Hematopoietic multipotent progenitor cell treated with erythropoietin and hydrocortisone succinate and interleukin-3 and kit ligand, for 17 days (in vitro differentiated cells): ENCODE data around the gene BEGAIN.

Source experiments
- DNase-seq: peaks from one replicate; pipeline ENCODE4 v3.0.0-alpha.2; 2015; ENCODE audit warnings: low spot score

BEGAIN gene

DNA sequence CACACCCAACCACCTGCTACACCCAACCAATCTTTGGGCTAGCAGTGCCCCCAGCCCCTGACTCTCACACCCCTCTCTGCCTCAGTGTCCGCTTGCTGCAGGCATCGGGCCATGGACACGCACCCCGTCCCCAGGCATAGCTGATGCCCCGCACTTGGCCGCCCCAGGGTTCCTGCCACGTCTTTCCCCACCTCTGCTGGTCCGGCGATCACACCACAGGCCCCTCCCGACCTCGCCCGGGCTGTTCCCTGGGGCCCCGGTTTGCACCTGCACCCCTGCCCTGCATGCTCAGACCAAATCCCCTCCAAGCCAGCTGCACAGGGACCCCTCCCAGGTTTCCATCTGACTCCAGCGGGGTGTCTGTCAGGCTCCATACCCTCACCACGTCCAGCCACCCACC lies 38.3 kb downstream of the BEGAIN start:
- DNase-seq, result no peak

DNA sequence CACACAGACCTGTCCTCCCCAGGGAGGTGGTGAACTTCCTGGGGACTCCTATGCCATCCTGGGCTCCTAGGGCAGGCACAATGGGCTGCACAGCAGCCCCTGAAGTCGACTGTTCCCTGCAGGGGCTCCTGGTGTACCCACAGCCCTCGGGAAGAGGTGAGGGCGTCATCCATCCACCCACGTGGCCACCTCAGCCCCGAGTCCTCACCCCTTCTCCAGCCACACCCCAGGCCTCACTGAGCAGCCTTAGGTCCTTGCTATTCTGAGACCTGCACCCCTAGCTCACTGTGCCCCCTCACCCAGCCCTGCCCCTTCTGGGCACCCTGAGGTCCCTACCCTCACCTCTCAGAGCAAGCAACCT lies 38.9 kb downstream of the BEGAIN start:
- no peak for DNase-seq

DNA sequence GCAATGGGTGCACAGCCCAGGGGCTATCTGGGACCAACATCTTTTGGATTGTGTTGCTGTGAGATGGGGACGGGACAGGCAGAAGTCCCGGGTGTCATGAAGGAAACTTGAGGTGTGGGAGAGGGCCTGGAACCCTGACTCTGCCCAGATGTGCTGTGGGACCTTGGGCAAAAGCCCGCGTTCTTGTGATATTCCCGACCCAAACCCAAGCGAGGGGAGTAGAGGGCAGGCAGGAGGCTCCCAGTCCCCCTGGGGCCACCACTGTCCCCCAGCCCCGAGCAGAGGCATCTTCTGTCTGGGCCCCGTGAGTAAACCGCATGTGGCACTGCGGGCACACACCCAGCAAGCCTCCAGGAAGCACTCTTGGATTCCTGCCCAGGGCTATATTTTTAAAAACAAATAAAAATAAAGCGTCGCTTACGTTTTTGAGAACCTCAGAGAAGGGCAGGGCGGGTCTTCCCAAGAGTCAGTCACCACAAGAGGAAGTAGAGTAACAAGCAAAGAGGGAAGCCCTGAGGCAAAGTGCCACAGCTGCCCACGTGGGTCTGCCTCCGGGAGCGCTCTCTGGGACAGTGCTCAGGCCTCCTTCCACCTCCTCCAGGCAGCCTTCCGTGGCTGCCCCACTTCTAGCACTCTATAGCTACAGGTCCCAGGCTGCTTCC lies 39.5 kb downstream of the BEGAIN start:
- no peak for DNase-seq

DNA sequence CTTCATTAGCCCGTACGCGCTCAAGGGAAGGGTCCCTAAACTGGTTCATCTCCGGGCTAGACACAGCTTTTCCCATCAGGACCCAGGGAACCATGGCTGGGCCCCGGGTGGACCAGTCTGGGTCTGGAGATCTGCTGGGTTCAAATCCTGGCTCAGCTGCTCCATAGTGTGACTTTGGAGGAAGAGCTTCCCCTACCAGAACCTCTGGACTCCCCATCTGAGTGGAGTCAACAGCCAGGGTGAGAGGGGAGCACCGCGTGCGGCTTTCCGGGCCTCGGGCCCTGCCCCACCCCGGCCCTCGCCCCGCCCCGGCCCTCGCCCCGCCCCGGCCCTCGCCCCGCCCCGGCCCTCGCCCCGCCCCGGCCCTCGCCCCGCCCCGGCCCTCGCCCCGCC lies 41.2 kb downstream of the BEGAIN start:
- DNase-seq, result no peak

DNA sequence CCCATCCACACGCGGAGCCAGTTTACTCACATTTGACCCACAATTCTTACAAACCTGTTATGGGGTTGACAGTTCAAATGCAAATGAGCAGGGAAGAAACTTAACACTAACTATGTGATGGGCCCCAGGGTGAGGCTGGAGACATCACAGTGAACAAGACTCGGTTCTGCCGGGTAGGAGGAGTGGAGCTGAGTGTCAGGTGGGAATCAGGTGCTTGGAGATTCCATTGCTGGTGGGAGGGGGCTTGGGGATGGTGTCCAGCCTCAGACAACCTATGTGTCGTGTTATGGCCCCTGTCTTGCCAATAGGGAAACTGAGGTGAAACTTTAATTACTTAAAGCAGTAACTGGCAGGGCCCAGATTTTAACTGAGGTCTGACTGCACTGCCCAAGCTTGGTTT lies 41.9 kb downstream of the BEGAIN start:
- no peak for DNase-seq

DNA sequence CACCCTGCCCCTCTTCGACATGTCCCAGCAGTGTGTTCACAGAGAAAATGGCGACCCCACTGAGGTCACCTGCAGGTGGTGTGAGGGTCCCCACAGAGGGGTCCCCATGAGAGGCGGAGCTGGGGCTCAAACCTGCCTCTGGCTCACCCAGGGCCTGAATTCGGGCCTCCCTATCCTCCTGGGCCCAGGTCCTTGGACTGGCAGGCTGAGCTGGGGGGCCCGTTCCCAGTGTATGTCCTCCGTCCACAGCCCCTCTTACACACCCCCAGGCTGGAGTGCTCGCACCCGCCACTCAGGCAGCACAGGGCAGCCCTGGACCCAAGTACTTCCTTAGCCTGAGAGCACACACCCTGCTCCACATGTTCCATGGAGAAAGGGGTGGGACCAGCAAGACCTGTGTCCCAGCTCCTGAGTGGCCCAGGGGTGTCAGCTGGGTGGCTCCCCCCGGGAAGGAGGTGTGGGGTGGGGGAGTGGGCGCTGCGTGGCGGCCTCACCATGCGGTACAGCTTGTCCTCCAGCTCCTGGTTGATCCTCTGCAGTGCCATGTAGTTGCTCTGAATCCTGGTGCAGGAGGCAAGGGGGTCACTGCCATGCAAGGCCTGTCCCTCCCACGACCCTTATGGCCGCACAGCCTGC lies 42.6 kb downstream of the BEGAIN start:
- no peak for DNase-seq

DNA sequence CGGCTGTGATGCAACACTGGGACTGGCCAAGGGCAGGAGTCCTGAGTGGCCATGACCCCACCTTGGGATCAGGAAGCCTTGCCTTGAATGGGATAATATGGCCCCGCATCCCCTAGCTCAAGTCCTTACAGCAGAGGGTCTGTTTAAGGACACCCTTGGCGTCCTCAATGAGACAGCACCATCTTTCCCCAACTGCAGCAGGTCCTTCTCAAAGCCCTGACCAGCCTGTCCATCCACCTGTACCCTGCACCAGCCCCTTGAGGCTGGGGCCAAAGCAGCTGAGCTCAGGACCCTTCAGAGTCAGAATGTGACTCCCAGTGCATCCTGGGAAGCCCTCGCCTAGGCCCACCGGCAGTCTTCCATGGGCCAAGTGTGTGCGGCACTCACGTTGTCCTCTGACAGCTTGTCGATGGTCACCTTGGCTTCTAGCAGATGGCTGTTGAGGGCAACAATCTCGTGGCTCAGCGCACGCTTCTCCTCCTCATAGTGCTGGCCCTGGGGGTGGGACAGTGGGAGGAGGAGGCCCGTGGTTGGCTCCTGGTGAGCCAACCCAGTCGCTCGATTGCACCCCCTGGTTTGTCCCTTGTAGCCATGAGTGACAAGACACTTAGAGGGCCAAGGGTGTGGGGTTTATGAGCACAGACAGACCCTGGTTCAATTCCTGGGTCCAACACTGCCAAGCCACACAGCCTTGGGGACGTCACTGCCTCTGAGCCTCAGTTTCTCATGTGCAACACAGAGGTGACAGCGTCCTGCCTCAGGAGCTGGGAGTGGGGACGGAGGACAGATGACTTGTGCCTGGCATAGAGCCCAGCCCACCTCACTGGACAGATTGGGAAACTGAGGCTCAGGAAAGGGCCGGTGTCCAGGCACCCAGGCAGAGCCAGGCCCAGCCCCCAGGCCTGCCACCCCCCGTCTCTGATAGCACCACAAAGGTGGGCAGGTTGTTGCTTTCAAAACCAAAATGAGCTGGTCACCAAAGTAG lies 43.5 kb downstream of the BEGAIN start:
- no peak for DNase-seq

DNA sequence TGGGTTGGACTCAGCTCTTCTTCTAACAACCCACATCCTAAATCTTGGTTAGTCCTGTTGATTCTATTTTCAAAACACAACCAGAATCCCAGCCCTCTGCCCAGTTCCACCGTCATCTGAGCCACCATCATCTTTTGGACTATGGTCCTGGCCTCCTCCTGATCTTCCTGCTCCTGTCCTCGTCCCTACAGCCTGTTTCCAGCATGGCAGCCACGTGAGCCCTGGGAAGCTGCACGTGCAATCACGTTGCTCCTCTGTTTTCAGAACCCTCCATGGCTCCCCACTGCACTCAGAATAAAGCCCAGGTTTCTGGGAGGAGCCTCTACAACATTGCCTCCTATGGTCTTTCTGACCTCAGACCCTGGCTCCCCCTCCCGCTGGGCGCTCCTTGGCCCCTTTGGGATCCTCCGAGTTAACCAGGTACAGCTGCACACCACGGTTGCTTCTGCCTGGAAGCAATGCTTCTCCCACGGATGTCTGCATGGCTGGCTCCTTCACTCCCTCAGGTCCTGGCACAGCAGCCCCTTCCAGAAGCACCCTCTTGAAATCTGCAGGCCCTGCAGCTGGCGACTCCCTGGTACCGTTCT lies 44.5 kb downstream of the BEGAIN start:
- no peak for DNase-seq

DNA sequence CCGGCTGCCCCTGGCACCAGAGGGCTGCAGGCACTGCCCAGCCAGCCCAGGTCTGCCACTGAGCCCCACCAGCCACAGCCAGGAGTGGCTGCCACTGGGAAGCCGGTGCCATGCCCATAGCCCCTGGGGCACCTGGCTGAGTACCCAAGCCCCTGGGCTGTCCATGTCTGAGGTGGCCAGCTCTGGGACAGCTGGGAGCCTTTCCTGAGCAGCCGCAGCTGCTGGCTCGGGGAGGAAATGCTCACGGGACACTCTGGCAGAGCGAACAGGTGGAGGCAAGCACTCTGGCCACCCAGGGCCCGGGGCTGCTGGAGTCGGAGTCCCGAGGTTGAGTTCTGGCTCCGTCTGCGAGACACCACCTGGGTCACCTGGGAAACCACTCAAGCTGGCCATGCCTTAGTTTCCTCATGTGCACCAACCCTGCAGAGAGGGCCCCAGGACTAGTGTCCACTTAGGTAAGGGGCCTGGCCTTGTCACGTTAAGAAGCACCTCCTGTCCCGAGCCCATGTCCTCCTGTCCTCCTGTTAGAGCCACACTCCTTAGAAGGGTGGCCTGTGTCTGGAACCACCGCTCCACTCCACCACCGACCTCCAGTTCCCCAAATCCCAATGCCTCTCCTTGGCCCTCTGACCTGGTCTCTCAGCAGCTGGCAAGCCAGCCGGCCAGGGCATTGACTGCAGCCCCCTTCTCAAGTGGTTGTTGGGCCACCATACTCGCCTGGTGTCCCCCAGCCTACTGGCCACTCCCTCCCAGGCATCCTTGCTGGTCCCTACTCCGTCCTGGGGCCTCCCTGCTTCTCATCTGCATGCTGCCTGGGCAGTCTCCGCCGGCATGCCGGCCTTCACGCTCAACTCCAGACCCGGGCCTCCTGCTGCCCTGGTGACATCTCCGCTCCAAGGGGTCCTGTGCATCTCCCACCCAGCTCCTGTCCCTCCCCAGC lies 45.3 kb downstream of the BEGAIN start:
- no peak for DNase-seq

DNA sequence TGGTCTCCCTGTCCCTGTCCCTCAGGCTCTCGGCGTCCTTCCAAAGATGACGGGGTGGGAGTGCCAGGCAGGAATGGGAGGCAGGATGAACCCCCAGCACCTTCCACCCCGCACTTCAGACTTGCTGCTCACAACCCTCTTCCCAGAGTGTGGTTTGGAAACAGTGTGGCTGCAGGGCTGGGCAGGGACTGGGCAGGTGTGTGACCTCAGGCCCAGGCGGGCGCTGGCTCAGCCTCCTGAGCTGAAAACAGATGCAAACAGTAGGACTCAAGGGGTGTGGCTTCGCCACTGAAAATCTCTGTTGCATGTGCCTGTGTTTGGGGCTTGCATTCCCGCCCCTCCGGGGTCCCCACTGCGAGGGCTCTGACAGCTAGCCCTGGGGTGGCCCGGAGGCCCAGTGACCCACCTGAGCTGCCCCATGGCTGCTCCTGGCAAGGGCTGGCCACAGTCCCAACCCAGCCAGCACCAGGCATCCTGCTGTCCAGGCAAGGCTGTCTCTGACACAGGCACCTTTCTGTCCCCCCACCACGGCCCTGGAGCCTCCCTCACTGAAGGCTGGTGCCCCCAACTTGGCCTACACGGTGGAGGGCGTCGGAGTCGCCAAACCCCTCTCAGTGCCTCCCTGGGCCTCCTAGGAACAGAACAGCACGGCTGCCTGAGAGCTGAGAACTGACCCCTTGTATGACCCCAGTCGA lies 46.1 kb downstream of the BEGAIN start:
- DNase-seq, result no peak

DNA sequence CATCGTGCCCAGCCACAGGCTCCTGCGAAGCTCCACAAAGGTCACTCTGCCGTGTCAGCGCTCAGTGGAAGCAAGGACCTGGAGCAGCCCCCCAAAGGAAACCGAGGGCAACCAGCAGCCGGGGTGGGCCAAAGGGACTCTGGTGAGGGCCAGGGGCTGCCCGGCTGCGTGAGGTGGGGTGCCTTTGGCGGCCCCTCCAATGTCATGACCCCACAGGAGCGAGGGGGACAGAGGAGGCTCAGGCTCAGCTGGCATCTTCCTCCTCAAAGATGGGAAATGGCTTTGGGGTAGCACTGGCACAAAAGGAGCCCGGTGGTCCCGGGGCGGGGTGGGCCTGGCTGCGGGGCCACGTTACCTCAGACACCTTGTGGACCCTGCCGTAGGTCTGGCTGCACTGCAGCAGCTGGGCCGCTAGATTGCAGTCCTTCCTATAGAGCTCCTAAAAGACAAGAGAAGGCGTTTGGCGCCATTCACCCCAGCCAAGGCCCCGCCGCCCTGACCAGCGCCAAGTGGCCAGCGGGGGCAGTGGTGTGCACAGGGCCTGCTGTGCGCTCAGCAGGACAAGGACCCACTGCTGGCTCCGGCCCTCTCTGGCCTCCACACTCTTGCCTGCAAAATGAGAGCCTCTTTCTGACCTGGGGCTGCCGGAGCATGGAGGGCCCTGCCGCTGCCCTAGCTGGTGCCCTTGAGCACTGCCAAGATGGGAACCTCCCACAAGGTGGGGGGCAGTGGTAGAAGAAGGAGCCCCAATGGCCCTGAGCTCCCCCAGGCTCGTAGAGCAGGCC lies 46.9 kb downstream of the BEGAIN start:
- no peak for DNase-seq

DNA sequence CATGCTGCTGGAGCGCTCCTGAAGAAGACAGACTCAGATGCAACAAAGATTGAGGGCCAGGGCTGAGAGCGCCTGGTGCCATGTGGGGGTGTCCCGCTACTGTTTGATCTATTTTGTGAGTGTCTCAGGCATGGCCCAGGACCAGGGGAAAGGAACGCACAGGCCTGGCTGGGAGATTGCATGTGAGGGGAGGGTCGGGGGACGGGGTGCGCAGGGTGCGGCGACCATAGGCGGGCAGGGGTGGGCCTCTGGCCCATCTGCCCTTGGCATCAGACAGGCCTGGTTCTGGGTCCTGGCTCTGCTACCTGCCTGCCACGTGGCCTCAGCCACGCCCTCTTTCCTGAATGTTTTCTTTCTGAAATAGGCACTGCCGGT lies 47.5 kb downstream of the BEGAIN start:
- DNase-seq, result no peak

DNA sequence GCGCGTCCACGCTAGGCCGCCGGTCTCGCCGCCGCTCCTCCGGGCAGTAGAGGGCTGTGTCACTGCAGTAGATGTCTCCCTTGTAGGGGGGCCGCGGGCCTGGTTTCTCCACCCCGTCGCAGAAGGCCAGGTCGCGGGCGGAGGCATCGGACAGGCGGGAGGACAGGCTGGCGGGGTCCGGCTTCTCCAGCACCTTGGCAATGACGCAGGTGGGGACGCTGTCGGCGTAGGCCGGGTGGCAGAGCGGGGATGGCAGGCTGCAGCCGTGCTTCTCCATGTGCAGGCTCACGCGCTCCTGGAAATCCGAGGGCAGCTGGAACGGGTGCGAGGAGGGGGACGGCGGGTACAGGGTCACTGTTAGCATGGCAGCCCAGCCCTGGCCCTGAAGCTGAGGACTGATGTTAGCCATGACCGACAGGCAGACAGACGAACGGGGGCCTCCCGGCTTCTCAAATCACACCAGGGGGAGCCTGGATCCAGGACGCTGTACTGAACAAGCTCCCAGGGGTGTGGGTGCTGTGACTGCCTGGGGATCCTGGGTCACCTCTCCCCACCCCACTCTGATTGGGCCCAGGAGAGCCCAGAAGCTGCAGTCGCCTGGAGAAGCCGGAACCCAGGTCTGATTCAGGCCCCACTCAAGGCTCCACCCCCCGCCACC lies 48.1 kb downstream of the BEGAIN start:
- DNase-seq, result no peak

DNA sequence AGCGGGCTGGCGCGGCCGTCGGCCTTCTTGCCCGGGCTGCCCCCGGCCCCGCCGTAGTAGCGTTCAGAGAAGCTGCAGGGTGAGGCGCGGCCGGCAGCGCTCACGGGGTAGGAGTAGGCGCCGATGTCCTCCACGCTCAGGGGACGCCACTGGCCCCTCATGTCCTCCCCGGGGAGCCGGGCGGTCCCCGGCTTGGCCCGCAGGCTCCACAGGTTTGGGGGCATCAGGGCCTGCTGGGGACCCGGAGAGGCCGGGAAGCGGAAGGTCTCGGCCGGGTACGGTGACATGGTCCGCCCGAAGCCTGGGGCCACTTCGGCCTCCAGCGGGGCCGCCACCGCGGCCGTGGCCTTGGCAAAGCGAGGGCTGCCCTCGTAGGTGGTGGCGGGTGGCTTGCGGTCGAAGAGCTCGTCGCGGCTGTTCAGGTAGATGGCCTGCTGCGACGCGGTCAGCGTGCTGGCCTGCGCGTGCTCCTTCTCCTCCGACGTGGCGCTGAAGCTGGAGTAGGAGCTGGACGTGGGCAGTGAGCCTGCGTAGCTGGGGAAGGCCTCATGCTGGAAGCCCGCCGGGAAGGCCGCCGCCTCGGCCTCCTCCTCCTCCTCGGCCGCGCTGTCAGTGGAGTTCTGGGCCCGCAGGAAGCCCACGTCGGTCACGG lies 48.7 kb downstream of the BEGAIN start:
- DNase-seq, result no peak

DNA sequence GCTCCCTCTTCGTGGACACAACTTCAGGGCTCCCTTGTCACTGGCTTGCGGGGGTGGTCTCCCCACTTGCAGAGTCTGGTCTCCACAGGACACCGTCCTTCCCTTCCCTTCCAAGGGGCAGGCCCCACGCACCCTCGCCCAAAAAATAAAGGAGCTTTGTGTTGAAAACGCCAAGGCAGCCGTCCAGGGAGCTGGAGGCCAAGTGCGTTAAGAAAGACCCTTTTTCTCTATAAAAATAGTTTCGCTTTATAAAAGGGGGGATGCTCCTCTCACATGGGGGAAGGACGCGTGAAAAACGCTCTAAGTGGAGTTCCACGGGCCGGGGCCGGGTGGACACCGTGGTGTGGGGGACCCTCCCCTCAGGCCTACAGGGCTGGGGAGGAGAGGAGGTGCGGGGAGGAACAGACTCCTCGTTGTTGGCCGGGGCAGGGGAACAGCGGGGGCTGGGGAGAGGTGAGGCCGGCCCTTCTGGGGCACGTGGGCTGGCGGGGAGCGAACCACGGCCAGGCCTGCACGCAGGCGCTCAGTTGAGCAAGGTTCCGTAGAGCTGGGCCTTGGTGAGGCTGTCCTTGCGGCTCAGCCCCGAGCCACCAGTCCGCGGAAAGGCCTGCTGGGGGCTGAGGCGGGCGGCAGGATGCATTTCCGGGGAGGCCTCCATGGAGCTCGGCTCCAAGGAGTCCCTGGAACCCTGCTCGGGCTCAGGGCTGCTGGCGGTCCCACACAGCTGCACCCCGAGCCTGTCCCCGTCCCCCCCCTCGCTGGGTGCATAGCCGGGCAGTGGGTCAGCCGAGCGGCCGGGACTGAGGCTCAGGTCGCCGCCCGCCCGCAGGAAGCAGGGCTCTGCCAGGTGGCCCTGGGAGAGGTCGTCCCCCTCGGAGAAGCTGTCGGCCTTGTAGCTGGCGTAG lies 49.5 kb downstream of the BEGAIN start:
- DNase-seq, result no peak

DNA sequence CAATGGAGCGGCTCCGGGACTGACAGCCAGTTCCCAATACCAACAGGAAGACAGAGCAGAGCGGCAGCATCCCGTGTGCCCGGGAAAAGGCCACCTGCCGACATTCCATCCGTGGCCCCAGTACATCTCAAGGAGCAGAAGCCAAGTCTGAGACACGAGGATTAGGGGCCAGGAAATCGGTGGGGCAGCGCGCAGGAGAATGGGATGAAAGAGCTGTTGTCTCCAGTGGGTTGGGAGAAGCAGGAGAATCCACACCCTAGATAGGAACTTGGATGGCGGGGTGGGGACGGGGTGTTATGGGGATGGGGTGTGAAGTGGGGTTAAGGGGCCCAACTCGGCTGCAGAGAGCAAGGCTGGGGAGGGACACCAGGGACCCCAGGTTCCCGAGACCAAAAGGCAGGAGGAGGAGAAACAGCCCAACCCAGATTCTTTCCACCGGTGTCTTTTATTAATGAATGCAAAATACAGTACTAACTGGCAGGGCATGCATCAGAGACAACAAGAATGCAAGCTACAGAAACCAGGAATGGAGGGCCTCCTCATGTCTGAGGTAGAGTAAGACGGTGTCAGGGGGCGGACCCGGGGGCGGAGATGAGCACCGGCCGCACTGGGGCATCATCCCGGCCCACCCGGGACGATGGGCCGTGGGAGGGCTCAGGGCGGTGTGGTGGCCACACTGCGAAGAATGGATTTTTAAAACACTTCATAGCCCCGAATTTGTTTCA lies 50.3 kb downstream of the BEGAIN start:
- DNase-seq, result no peak

DNA sequence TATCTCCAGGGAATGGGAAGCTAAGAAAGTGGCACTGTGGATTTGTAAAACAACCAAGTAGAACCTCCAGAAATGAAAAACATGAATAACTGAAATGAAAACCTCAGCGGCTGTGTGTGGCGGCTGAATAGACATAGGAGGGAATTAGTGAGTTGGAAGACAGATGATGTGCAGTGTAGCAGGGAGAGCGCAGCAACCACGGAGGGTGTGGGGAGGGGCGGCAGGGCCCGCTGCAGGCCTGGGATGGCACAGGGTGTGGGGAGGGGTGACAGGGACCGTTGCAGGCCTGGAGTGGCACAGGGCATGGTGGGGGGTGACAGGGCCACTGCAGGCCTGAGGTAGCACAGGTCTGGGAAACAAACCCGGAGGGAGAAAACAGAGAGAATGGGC lies 51.1 kb downstream of the BEGAIN start:
- DNase-seq, result no peak
